ENCODE results near the gene ALKBH4.
"Not testable (repeated sequence)": the region's sequence is repeated elsewhere in the genome, so short reads cannot be mapped to it uniquely, and the experiment has no call there.

Gene ALKBH4

DNA sequence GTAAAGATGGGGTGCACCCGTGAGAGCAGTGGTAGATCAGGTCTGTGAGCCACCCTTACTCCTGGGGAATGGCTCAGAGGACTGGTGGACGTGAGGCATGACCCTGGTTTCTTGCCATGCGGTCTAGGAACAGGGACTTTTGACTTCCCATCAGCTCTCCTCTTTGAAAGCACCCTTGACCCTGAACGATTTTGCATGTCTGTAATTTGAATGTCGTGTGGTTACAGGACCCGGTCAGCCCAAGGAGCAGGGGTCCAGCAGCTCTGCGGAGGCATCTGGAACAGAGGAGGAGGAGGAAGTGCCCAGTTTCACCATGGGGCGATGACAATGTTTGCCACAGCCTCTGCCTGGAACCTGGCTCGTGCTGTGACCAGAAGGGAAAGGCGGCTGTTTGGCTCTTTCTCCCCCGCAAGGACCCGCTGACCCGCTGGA lies 39.9 kb downstream of the ALKBH4 start:
- DNase-seq: no peak

DNA sequence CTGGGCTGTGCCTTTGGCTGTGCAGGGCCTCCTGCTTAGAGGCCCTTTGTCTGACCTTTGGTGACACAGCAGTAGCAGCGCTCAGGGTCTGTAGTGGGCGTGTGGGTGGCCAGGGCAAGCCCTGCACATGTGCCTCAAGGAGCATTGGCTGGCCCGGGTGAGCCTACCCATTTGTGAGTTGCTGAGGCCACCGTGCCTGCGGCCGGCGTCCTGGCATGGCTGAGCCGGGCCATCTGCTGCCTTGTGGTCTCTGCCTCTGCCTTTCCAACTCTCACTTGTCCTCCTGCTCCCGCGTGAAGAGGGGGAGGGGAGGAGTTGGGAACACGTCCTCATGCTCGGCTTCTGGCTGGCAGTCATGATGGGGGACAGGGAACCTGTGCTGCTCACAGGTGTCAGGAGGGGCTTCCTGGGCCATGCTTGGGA lies 40.5 kb downstream of the ALKBH4 start:
- DNase-seq: no peak

GRCh38 chr7:102421706-102422240 lies 42.9 kb downstream of the ALKBH4 start:
- DNase-seq: no peak

- no peak for DNase-seq
These were observed 46.1 kb downstream of the ALKBH4 start for GRCh38 chr7:102418592-102418991.

DNA sequence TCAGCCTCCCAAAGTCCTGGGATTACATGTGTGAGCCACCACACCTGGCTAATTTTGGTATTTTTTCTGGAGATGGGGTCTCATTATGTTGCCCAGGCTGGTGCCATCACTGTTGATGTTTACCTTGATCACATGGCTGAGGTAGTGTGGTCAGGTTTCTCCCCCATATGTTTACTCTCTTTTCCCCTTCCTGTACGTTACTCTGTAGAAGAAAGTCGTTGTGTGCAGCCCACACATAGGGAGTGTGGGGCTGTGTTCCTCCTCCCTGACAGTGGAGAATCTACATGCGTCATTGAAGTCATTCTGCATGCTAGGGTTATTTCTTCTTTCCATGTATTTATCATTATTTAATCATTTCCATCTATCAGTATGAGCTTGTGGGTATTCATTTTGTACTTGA lies 47.6 kb downstream of the ALKBH4 start:
- DNase-seq: no peak

GRCh38 chr7:102416406-102416805 lies 48.3 kb downstream of the ALKBH4 start:
- no peak for DNase-seq

- DNase-seq: peak; percentile 76
These were observed 48.9 kb downstream of the ALKBH4 start for GRCh38 chr7:102415685-102416225.

- no peak for DNase-seq
These were observed 51.1 kb downstream of the ALKBH4 start for GRCh38 chr7:102413611-102414010.

- DNase-seq: no peak
These were observed 51.6 kb downstream of the ALKBH4 start for GRCh38 chr7:102413091-102413490.

DNA sequence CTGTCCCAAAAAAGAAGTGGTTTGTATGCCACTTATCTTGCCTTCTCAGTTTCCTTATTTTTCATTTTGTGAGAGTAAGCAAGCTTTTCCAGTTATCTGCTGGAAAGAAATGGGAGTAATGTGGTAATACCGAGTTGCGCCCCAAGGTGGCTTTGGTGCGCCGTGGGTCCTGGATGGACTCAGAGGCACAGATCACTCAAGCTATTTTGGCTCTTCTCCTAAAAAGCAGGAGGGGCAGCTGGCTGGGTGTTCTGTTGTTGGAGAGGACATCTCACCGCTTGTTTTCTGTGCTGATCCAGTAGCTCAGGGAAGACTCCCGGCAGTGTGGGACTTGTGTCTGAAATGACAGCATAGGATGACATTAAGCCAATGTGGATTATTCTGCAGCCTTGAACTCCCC lies 52.1 kb downstream of the ALKBH4 start:
- DNase-seq: peak; percentile 47

DNA sequence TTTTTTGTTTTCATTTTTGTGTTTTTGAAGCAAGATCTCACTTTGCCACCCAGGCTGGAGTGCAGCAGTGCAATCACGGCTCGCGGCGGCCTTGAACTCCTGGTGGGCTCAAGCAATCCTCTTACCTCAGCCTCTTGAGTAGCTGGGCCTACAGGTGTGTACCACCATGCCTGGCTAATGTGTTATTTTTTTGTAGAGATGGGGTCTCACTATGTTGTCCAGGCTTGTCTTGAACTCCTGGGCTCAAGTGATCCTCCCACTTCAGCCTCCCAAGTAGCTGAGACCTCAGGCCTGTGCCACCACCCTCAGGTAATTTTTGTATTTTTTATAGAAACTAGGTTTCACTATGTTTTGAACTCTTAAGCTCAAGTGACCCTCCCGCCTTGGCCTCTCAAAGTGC lies 53.7 kb downstream of the ALKBH4 start:
- no peak for DNase-seq

GRCh38 chr7:102410123-102410522 lies 54.5 kb downstream of the ALKBH4 start:
- no peak for DNase-seq

- DNase-seq: no peak
These were observed 55.3 kb downstream of the ALKBH4 start for GRCh38 chr7:102409340-102409739.

- not testable (repeated sequence) for DNase-seq
These were observed 56.1 kb downstream of the ALKBH4 start for GRCh38 chr7:102408530-102408929.

DNA sequence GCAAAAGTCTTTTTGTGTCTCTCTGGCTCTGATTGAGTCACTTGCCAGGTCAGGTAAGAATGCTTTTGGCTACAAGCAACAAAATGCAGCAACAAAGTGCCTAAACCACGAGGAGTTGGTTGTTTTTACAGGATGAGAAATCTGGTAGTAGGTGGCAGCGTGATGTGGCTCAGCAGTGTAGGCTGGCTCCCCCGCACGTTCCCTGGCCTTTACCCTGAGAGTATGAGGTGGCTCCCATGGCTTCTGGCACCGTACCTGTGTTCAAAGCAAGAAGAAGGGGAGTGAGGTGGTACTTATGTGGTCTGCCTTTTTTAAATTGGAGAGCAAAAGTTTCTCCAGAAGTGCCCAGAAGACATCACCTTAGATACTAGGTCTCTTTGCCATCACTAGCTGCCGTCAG lies 56.8 kb downstream of the ALKBH4 start:
- no peak for DNase-seq
